Activated naive CD8-positive, alpha-beta T cell treated with anti-CD3 and anti-CD28 coated beads for 36 hours (primary cell): Measurements from ENCODE around the gene TRDN. TPM values are rescaled to one million over a fixed set of nuclear protein-coding genes. Genes with fewer than 3 reads are reported as not detected.
"Not testable (repeated sequence)": the region's sequence is repeated elsewhere in the genome, so short reads cannot be mapped to it uniquely, and the experiment has no call there.

ENCODE experiments used
- DNase-seq: peaks from one replicate; pipeline ENCODE4 v3.0.0; 2021
- H3K27ac Mint-ChIP-seq: one replicate; pipeline ENCODE4 v1.8.0; 2022; ENCODE audit warnings: mild to moderate bottlenecking, moderate library complexity, mixed read lengths
- H3K27me3 Mint-ChIP-seq: one replicate; pipeline ENCODE4 v1.8.0; 2022; ENCODE audit warnings: mild to moderate bottlenecking, mixed read lengths
- H3K36me3 Mint-ChIP-seq: one replicate; pipeline ENCODE4 v1.8.0; 2021; ENCODE audit warnings: mild to moderate bottlenecking, mixed read lengths
- H3K4me1 Mint-ChIP-seq: one replicate; pipeline ENCODE4 v1.8.0; 2021; ENCODE audit warnings: mixed read lengths
- H3K4me3 Mint-ChIP-seq: one replicate; pipeline ENCODE4 v1.8.0; 2022; ENCODE audit warnings: mild to moderate bottlenecking, moderate library complexity, mixed read lengths
- H3K9me3 Mint-ChIP-seq: one replicate; pipeline ENCODE4 v1.8.0; 2022; ENCODE audit warnings: mixed read lengths
- total RNA-seq, 2 experiments: library from RNA; stranded (reverse); gene quantifications; one replicate each; pipeline ENCODE4 v1.2.3, GENCODE V29; 2021

TRDN gene
- total RNA-seq, 2 experiments from 2014 or later = not detected

GRCh38 chr6:123380257-123380656 lies 256.5 kb downstream of the TRDN start:
- Mint-ChIP-seq H3K4me3 (no peak overlapping the region), H3K27ac (no peak overlapping the region), H3K9me3 (no peaks in the 10 kb centered on the region), H3K27me3 (no peaks in the 10 kb centered on the region), H3K36me3 (no peaks in the 10 kb centered on the region), H3K4me1 (no peaks in the 10 kb centered on the region)
- DNase-seq = no peak

- Mint-ChIP-seq H3K27me3 (no peaks in the 10 kb centered on the region), H3K9me3 (peaks cover 2% of the 10 kb centered on the region), H3K36me3 (no peaks in the 10 kb centered on the region), H3K4me1 (no peaks in the 10 kb centered on the region), H3K27ac (no peak overlapping the region), H3K4me3 (no peak overlapping the region)
- no peak for DNase-seq
These were observed 264.0 kb downstream of the TRDN start for GRCh38 chr6:123372737-123373136.

- H3K4me1 Mint-ChIP-seq = no peaks in the 10 kb centered on the region
- no peak overlapping the region for H3K27ac Mint-ChIP-seq
These were observed 272.8 kb downstream of the TRDN start for GRCh38 chr6:123363912-123364311.

GRCh38 chr6:123360359-123360758 lies 276.4 kb downstream of the TRDN start:
- Mint-ChIP-seq H3K9me3 (peaks cover 5% of the 10 kb centered on the region), H3K4me1 (no peaks in the 10 kb centered on the region), H3K27ac (no peak overlapping the region), H3K27me3 (no peaks in the 10 kb centered on the region), H3K36me3 (no peaks in the 10 kb centered on the region), H3K4me3 (no peak overlapping the region)
- no peak for DNase-seq

More at GRCh38 chr6:123363912-123364311, 272.8 kb downstream of the TRDN start:
- H3K9me3 Mint-ChIP-seq = peaks cover 5% of the 10 kb centered on the region
- no peaks in the 10 kb centered on the region for H3K36me3 Mint-ChIP-seq
- no peaks in the 10 kb centered on the region for H3K27me3 Mint-ChIP-seq
- no peak for DNase-seq
- H3K4me3 Mint-ChIP-seq = no peak overlapping the region

GRCh38 chr6:123352705-123353104 lies 284.0 kb downstream of the TRDN start:
- Mint-ChIP-seq H3K27me3 (no peaks in the 10 kb centered on the region), H3K36me3 (no peaks in the 10 kb centered on the region), H3K4me3 (no peak overlapping the region), H3K9me3 (no peaks in the 10 kb centered on the region), H3K4me1 (no peaks in the 10 kb centered on the region), H3K27ac (no peak overlapping the region)
- DNase-seq = no peak

GRCh38 chr6:123352279-123352678 lies 284.5 kb downstream of the TRDN start:
- DNase-seq = no peak
- Mint-ChIP-seq H3K27me3 (no peaks in the 10 kb centered on the region), H3K4me1 (no peaks in the 10 kb centered on the region), H3K9me3 (no peaks in the 10 kb centered on the region), H3K36me3 (no peaks in the 10 kb centered on the region), H3K27ac (no peak overlapping the region), H3K4me3 (no peak overlapping the region)

- Mint-ChIP-seq H3K27ac (no peak overlapping the region), H3K27me3 (no peaks in the 10 kb centered on the region), H3K4me3 (no peak overlapping the region), H3K36me3 (no peaks in the 10 kb centered on the region), H3K9me3 (peaks cover 1% of the 10 kb centered on the region), H3K4me1 (no peaks in the 10 kb centered on the region)
- DNase-seq = no peak
These were observed 292.9 kb downstream of the TRDN start for GRCh38 chr6:123343836-123344235.

- Mint-ChIP-seq H3K9me3 (no peaks in the 10 kb centered on the region), H3K27ac (no peak overlapping the region), H3K4me3 (no peak overlapping the region), H3K27me3 (no peaks in the 10 kb centered on the region), H3K4me1 (no peaks in the 10 kb centered on the region), H3K36me3 (no peaks in the 10 kb centered on the region)
- no peak for DNase-seq
These were observed 298.4 kb downstream of the TRDN start for GRCh38 chr6:123338394-123338793.

GRCh38 chr6:123333000-123333756 lies 303.6 kb downstream of the TRDN start:
- no peak overlapping the region for H3K27ac Mint-ChIP-seq
- H3K4me1 Mint-ChIP-seq = no peaks in the 10 kb centered on the region
- H3K27me3 Mint-ChIP-seq = no peaks in the 10 kb centered on the region
- no peaks in the 10 kb centered on the region for H3K9me3 Mint-ChIP-seq
- no peak overlapping the region for H3K4me3 Mint-ChIP-seq
- no peak for DNase-seq
- H3K36me3 Mint-ChIP-seq = no peaks in the 10 kb centered on the region

- Mint-ChIP-seq H3K36me3 (no peaks in the 10 kb centered on the region), H3K27ac (no peak overlapping the region), H3K4me3 (no peak overlapping the region), H3K27me3 (no peaks in the 10 kb centered on the region), H3K4me1 (no peaks in the 10 kb centered on the region), H3K9me3 (no peaks in the 10 kb centered on the region)
- no peak for DNase-seq
These were observed 304.7 kb downstream of the TRDN start for GRCh38 chr6:123332070-123332469.

- no peak overlapping the region for H3K27ac Mint-ChIP-seq
- H3K4me1 Mint-ChIP-seq = no peaks in the 10 kb centered on the region
- no peaks in the 10 kb centered on the region for H3K36me3 Mint-ChIP-seq
These were observed 307.4 kb downstream of the TRDN start for GRCh38 chr6:123329337-123329736.

GRCh38 chr6:123323452-123324329 lies 313.1 kb downstream of the TRDN start:
- no peak for DNase-seq
- Mint-ChIP-seq H3K9me3 (no peaks in the 10 kb centered on the region), H3K36me3 (no peaks in the 10 kb centered on the region), H3K4me3 (no peak overlapping the region), H3K4me1 (no peaks in the 10 kb centered on the region), H3K27me3 (no peaks in the 10 kb centered on the region), H3K27ac (no peak overlapping the region)

More at GRCh38 chr6:123329337-123329736, 307.4 kb downstream of the TRDN start:
- Mint-ChIP-seq H3K4me3 (no peak overlapping the region), H3K27me3 (no peaks in the 10 kb centered on the region), H3K9me3 (no peaks in the 10 kb centered on the region)
- DNase-seq = no peak

GRCh38 chr6:123321020-123321419 lies 315.7 kb downstream of the TRDN start:
- Mint-ChIP-seq H3K4me3 (no peak overlapping the region), H3K27me3 (no peaks in the 10 kb centered on the region), H3K4me1 (no peaks in the 10 kb centered on the region), H3K36me3 (no peaks in the 10 kb centered on the region), H3K27ac (no peak overlapping the region), H3K9me3 (no peaks in the 10 kb centered on the region)
- DNase-seq = no peak

- no peak for DNase-seq
- no peaks in the 10 kb centered on the region for H3K4me1 Mint-ChIP-seq
- H3K27ac Mint-ChIP-seq = no peak overlapping the region
These were observed 319.9 kb downstream of the TRDN start for GRCh38 chr6:123316733-123317323.

GRCh38 chr6:123314459-123314858 lies 322.3 kb downstream of the TRDN start:
- H3K36me3 Mint-ChIP-seq, H3K27ac Mint-ChIP-seq, H3K4me1 Mint-ChIP-seq, H3K4me3 Mint-ChIP-seq, DNase-seq, H3K9me3 Mint-ChIP-seq, H3K27me3 Mint-ChIP-seq: not testable (repeated sequence)

More at GRCh38 chr6:123316733-123317323, 319.9 kb downstream of the TRDN start:
- Mint-ChIP-seq H3K36me3 (no peaks in the 10 kb centered on the region), H3K4me3 (no peak overlapping the region), H3K27me3 (no peaks in the 10 kb centered on the region), H3K9me3 (peaks cover 1% of the 10 kb centered on the region)
